HG03342 (cell line): ENCODE measurements around the gene COLEC12.
"Not testable (repeated sequence)": the region's sequence is repeated elsewhere in the genome, so short reads cannot be mapped to it uniquely, and the experiment has no call there.

Experiments
- ATAC-seq: cut with Tn5 transposase; IDR thresholded peaks from one replicate; pipeline ENCODE4 v1.9.1; 2021; ENCODE audit warnings: mild to moderate bottlenecking, moderate library complexity; ENCODE audit not compliant: unreplicated experiment

The COLEC12 gene

GRCh38 chr18:415617-416612 lies 84.6 kb downstream of the COLEC12 start:
- ATAC-seq, result no peak

GRCh38 chr18:415047-415446 lies 85.5 kb downstream of the COLEC12 start:
- ATAC-seq, result no peak

GRCh38 chr18:413233-413632 lies 87.3 kb downstream of the COLEC12 start:
- ATAC-seq, result no peak

GRCh38 chr18:410047-410455 lies 90.5 kb downstream of the COLEC12 start:
- no peak for ATAC-seq

- ATAC-seq, result no peak
These were observed 92.1 kb downstream of the COLEC12 start for GRCh38 chr18:408367-408766.

GRCh38 chr18:407626-408224 lies 92.8 kb downstream of the COLEC12 start:
- ATAC-seq, result no peak

- ATAC-seq, result no peak
These were observed 93.3 kb downstream of the COLEC12 start for GRCh38 chr18:407191-407590.

- ATAC-seq, result no peak
These were observed 93.8 kb downstream of the COLEC12 start for GRCh38 chr18:406677-407076.

GRCh38 chr18:405006-405405 lies 95.5 kb downstream of the COLEC12 start:
- ATAC-seq, result not testable (repeated sequence)

- ATAC-seq, result no peak
These were observed 96.4 kb downstream of the COLEC12 start for GRCh38 chr18:404061-404636.

- ATAC-seq, result no peak
These were observed 98.4 kb downstream of the COLEC12 start for GRCh38 chr18:402129-402528.

- no peak for ATAC-seq
These were observed 100.0 kb downstream of the COLEC12 start for GRCh38 chr18:400456-400855.

- ATAC-seq, result no peak
These were observed 100.8 kb downstream of the COLEC12 start for GRCh38 chr18:399631-400135.

- no peak for ATAC-seq
These were observed 101.4 kb downstream of the COLEC12 start for GRCh38 chr18:398935-399630.

- no peak for ATAC-seq
These were observed 103.9 kb downstream of the COLEC12 start for GRCh38 chr18:396556-396955.

GRCh38 chr18:396251-396555 lies 104.3 kb downstream of the COLEC12 start:
- no peak for ATAC-seq

- ATAC-seq, result no peak
These were observed 104.8 kb downstream of the COLEC12 start for GRCh38 chr18:395456-396250.

GRCh38 chr18:394987-395362 lies 105.5 kb downstream of the COLEC12 start:
- no peak for ATAC-seq

GRCh38 chr18:394262-394986 lies 106.1 kb downstream of the COLEC12 start:
- no peak for ATAC-seq

GRCh38 chr18:393574-393957 lies 106.9 kb downstream of the COLEC12 start:
- no peak for ATAC-seq
